HepG2 (cell line): ENCODE data around the gene SLCO3A1. TPM values are rescaled to one million over a fixed set of nuclear protein-coding genes. Genes with fewer than 3 reads are reported as not detected.

Source experiments
- ATAC-seq: fragments of 200-7000 bp; cut with Tn5 transposase; 3 replicates; pipeline ENCODE4 v1.9.1; 2020; ENCODE audit warnings: mild to moderate bottlenecking, moderate library complexity
- BruUV-seq: library from RNA; stranded (reverse); fragments of 400-500 nt; replicated peaks from 2 replicates; lab custom pipeline; 2021; lab: Mats Ljungman, UMichigan
- CTCF ChIA-PET: fragments of 300-600 bp; formaldehyde crosslinking; extraction: SDS; loops from one replicate; lab custom pipeline; 2021; ENCODE audit warnings: low total read pairs, inconsistent platforms, low intra/inter-chr PET ratio; lab: Yijun Ruan, JAX
- POLR2A ChIA-PET: fragments of 350-600 bp; sonication (Branson Sonifier 250); formaldehyde crosslinking; loops from one replicate; lab custom pipeline; 2020; ENCODE audit warnings: antibody characterized with exemption, inconsistent platforms; lab: Yijun Ruan, JAX
- DNase-seq: peaks from one replicate; pipeline ENCODE4 v3.0.0-alpha.2; 2015; ENCODE audit warnings: low spot score
- FAIRE-seq: peaks from 3 replicates; lab custom pipeline; 2011; peaks lifted over from hg19 to GRCh38; lab: Jason Lieb, UNC
- H2AFZ ChIP-seq: one replicate; pipeline ENCODE4 v1.6.1; 2011; ENCODE audit warnings: low read length, inconsistent platforms
- H3K27ac ChIP-seq: fragments of 300-600 bp; 3 replicates; pipeline ENCODE4 v1.8.0; 2011; ENCODE audit warnings: mixed run types, mild to moderate bottlenecking, mixed read lengths, low read length, inconsistent platforms; ENCODE audit not compliant: insufficient read depth; ENCODE audit errors: extremely low read length
- H3K27me3 ChIP-seq, 2 experiments: fragments of 200-600 bp in 1 of 2; 2 replicates in 1 of 2; 3 replicates in 1 of 2; pipeline versions ENCODE4 v1.6.0 to v1.8.0; 2011; ENCODE audit warnings: low read length in 2 of 2, mild to moderate bottlenecking in 2 of 2, moderate library complexity in 2 of 2, inconsistent platforms in 1 of 2; ENCODE audit not compliant: insufficient read depth in 2 of 2, control insufficient read depth in 1 of 2
- H3K36me3 ChIP-seq, 2 experiments: fragments of 200-600 bp in 1 of 2; replicated peaks in 1 of 2; 2 replicates in 1 of 2; 3 replicates in 1 of 2; pipeline versions ENCODE4 v1.5.1 to v1.8.0; 2011; ENCODE audit warnings: low read length in 2 of 2, inconsistent platforms in 1 of 2; ENCODE audit not compliant: insufficient read depth in 2 of 2, control insufficient read depth in 1 of 2
- H3K4me1 ChIP-seq: 2 replicates; pipeline ENCODE4 v1.5.1; 2012; ENCODE audit warnings: low read length, inconsistent platforms; ENCODE audit not compliant: insufficient read depth
- H3K4me2 ChIP-seq: 2 replicates; pipeline ENCODE4 v1.6.0; 2011; ENCODE audit warnings: low read depth, low read length, inconsistent platforms
- H3K4me3 ChIP-seq, 3 experiments: fragments of 200-600 bp in 1 of 3; sonication (generic), shearing (Covaris generic) in 1 of 3; replicated peaks in 1 of 3; 2 replicates each; pipeline ENCODE4 v1.5.1; 2011 to 2016; ENCODE audit warnings: low read length in 3 of 3, inconsistent platforms in 2 of 3, low read depth in 2 of 3, mild to moderate bottlenecking in 2 of 3, control low read depth in 1 of 3, mixed read lengths in 1 of 3; ENCODE audit not compliant: insufficient read depth in 1 of 3
- H3K79me2 ChIP-seq: one replicate; pipeline ENCODE4 v1.6.1; 2011; ENCODE audit warnings: low read length, inconsistent platforms; ENCODE audit not compliant: insufficient read depth
- H3K9ac ChIP-seq: 2 replicates; pipeline ENCODE4 v1.6.0; 2011; ENCODE audit warnings: mild to moderate bottlenecking, low read depth, low read length, inconsistent platforms; ENCODE audit not compliant: insufficient read depth
- H3K9me3 ChIP-seq: 2 replicates; pipeline ENCODE4 v1.5.1; 2012; ENCODE audit warnings: mild to moderate bottlenecking, low read length
- H4K20me1 ChIP-seq: 2 replicates; pipeline ENCODE4 v1.6.0; 2011; ENCODE audit warnings: inconsistent platforms, mild to moderate bottlenecking, low read length, moderate library complexity; ENCODE audit not compliant: insufficient read depth
- ARHGAP35 ChIP-seq: sonication (generic); formaldehyde crosslinking; IDR thresholded peaks from 2 replicates; pipeline ENCODE4 v1.9.0; 2022; ENCODE audit warnings: mild to moderate bottlenecking, inconsistent platforms, moderate library complexity, missing genetic modification reagents, borderline replicate concordance
- ARNTL ChIP-seq: sonication (generic); formaldehyde crosslinking; IDR thresholded peaks from 2 replicates; pipeline ENCODE4 v1.4.0; 2020; ENCODE audit warnings: mild to moderate bottlenecking, missing genetic modification reagents
- CEBPG ChIP-seq: IDR thresholded peaks from 2 replicates; pipeline ENCODE4 v1.6.1; 2016
- HNRNPL ChIP-seq: fragments of 200-400 bp; formaldehyde crosslinking; IDR thresholded peaks from 2 replicates; pipeline ENCODE4 v1.6.1; 2017; ENCODE audit warnings: mild to moderate bottlenecking, low read depth, low read length
- KLF6 ChIP-seq: IDR thresholded peaks from 2 replicates; pipeline ENCODE4 v1.8.0; 2016; ENCODE audit warnings: missing biosample characterization, missing genetic modification reagents
- SIX4 ChIP-seq: sonication (generic); formaldehyde crosslinking; IDR thresholded peaks from 2 replicates; pipeline ENCODE4 v1.4.0; 2020; ENCODE audit warnings: missing genetic modification reagents
- SNAI1 ChIP-seq: sonication (generic); formaldehyde crosslinking; IDR thresholded peaks from 2 replicates; pipeline ENCODE4 v1.5.0; 2020; ENCODE audit warnings: mild to moderate bottlenecking, missing genetic modification reagents, borderline replicate concordance
- ZBTB20 ChIP-seq: sonication (generic); formaldehyde crosslinking; IDR thresholded peaks from 2 replicates; pipeline ENCODE4 v1.8.1; 2023; ENCODE audit warnings: missing genetic modification reagents, low read depth, mild to moderate bottlenecking, borderline replicate concordance
- ZNF644 ChIP-seq: IDR thresholded peaks from 2 replicates; pipeline ENCODE4 v1.6.1; 2016; ENCODE audit warnings: low read depth
- ZNF674 ChIP-seq: sonication (generic); formaldehyde crosslinking; IDR thresholded peaks from 2 replicates; pipeline ENCODE4 v1.5.0; 2020; ENCODE audit warnings: low read depth, mild to moderate bottlenecking, missing genetic modification reagents
- WGBS: methylation state at CpG from one replicate; pipeline ENCODE4 v1.1.6; 2017; ENCODE audit warnings: low lambda C conversion rate; 5-methylcytosine and 5-hydroxymethylcytosine counted together
- in situ Hi-C: cut with HindIII; loops from 2 replicates; pipeline ENCODE4 v1.10.0; 2017; ENCODE audit warnings: low pct_unique_long_range_greater_than_20kb; ENCODE audit not compliant: extremely low pct_ligation_motif_present
- intact Hi-C: fragments of 100-400 bp; cut with micrococcal nuclease; formaldehyde crosslinking; loops from one replicate; pipeline ENCODE4 v1.10.0; 2022; ENCODE audit not compliant: unreplicated experiment
- polyA plus RNA-seq, 8 experiments: library from polyadenylated mRNA; depleted of rRNA in 3 of 8; stranded (reverse) in 7 of 8; unstranded in 1 of 8; fragments of >200 nt; fragmentation: Illumina TruSeq in 4 of 8; extraction: Trizol in 4 of 8; gene quantifications; 2 replicates each; pipeline versions ENCODE4 v1.2.1 to v1.2.3, GENCODE V29; 2011 to 2016; ENCODE audit warnings: low read depth in 4 of 8, missing spikeins in 1 of 8, mixed read lengths in 1 of 8; ENCODE audit not compliant: insufficient read depth in 1 of 8
- total RNA-seq, 5 experiments: library from RNA; depleted of rRNA; stranded (reverse); fragments of >200 nt; fragmentation: Illumina TruSeq; extraction: Trizol; gene quantifications; 2 replicates each; pipeline ENCODE4 v1.2.3, GENCODE V29; 2016; ENCODE audit warnings: low read depth in 1 of 5
- TF ChIP-seq, protein P1 (sequence below): sonication (generic); formaldehyde crosslinking; IDR thresholded peaks from 2 replicates; pipeline ENCODE4 v1.9.0; 2022; ENCODE audit warnings: low read depth, missing genetic modification reagents
- TF ChIP-seq, protein P2 (sequence below): sonication (generic); formaldehyde crosslinking; IDR thresholded peaks from 2 replicates; pipeline ENCODE4 v1.9.0; 2021; ENCODE audit warnings: missing genetic modification reagents, borderline replicate concordance
- TF ChIP-seq, protein P3 (sequence below): sonication (generic); formaldehyde crosslinking; IDR thresholded peaks from 2 replicates; pipeline ENCODE4 v1.4.0; 2020; ENCODE audit warnings: missing genetic modification reagents

SLCO3A1 gene
- total and polyA plus RNA-seq, 2 of the 13 experiments (the other 11 are each of a cell fraction or from before 2014, with no cell fraction given) = 0.02 TPM; not detected in 1

DNA sequence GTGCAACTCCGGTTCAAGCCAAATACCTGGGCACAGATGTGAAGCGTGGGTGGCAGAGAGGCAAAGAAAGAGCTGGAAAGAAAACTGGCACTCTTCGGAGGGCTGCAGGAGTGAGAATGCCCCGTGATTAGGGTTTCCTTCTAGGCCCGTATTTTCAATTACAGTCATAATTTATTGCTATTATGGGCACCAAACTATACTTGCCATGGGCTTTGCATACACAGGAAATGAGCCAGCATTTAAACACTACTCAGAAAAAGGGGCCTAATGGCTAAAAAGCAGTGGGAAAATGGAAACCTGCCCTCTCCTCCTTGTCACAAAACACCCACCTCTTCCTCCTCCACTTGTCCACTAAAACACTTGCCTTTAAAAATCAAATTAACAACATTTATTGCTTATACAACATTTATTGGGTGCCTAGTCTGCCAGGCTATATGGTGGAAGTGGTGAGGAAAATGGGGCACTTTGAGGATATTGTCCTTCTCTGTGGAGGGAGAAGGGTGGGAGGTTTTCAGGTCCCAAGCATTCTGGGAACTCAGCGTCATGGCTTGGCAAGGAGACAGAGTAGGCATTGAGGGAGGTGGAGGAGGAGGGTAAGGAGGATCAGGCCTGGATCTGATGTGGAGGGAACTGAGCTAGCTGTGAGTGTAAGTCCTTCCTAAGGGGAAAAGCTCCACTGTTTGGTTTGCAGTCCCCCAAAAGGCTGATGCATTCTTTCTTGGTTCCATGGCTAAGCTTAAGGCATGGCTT, 160.9 kb downstream of the SLCO3A1 start:
- H3K36me3 ChIP-seq = no peaks in the 10 kb centered on the region
- H3K9ac ChIP-seq = no peak overlapping the region
- no TSS peak for BruUV-seq
- CTCF ChIA-PET = no interaction called here
- FAIRE-seq (no peak), ATAC-seq (no peak), DNase-seq (no peak)
- intact Hi-C loops (no loop called here), in situ Hi-C loops (no loop called here)
- no peaks in the 10 kb centered on the region for H4K20me1 ChIP-seq
- H3K4me3 ChIP-seq = no peak overlapping the region
- 9% methylated on average over 6 of the region's 6 CpGs for whole genome bisulfite sequencing
- POLR2A ChIA-PET = no interaction called here
- TF ChIP-seq ZBTB20 (CRISPR knock-in tag) (no peak), CEBPG (CRISPR knock-in tag) (no peak), HNRNPL (no peak), ARHGAP35 (CRISPR knock-in tag) (no peak), ZNF644 (CRISPR knock-in tag) (no peak), KLF6 (CRISPR knock-in tag) (no peak), SIX4 (CRISPR knock-in tag) (no peak), ZNF674 (CRISPR knock-in tag) (no peak), SNAI1 (CRISPR knock-in tag) (no peak), ARNTL (CRISPR knock-in tag) (no peak)
- TF ChIP-seq, protein P1, sequence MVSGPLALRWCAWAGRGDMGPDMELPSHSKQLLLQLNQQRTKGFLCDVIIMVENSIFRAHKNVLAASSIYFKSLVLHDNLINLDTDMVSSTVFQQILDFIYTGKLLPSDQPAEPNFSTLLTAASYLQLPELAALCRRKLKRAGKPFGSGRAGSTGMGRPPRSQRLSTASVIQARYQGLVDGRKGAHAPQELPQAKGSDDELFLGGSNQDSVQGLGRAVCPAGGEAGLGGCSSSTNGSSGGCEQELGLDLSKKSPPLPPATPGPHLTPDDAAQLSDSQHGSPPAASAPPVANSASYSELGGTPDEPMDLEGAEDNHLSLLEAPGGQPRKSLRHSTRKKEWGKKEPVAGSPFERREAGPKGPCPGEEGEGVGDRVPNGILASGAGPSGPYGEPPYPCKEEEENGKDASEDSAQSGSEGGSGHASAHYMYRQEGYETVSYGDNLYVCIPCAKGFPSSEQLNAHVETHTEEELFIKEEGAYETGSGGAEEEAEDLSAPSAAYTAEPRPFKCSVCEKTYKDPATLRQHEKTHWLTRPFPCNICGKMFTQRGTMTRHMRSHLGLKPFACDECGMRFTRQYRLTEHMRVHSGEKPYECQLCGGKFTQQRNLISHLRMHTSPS = no peak
- TF ChIP-seq, protein P2, sequence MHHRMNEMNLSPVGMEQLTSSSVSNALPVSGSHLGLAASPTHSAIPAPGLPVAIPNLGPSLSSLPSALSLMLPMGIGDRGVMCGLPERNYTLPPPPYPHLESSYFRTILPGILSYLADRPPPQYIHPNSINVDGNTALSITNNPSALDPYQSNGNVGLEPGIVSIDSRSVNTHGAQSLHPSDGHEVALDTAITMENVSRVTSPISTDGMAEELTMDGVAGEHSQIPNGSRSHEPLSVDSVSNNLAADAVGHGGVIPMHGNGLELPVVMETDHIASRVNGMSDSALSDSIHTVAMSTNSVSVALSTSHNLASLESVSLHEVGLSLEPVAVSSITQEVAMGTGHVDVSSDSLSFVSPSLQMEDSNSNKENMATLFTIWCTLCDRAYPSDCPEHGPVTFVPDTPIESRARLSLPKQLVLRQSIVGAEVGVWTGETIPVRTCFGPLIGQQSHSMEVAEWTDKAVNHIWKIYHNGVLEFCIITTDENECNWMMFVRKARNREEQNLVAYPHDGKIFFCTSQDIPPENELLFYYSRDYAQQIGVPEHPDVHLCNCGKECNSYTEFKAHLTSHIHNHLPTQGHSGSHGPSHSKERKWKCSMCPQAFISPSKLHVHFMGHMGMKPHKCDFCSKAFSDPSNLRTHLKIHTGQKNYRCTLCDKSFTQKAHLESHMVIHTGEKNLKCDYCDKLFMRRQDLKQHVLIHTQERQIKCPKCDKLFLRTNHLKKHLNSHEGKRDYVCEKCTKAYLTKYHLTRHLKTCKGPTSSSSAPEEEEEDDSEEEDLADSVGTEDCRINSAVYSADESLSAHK = no peak
- TF ChIP-seq, protein P3, sequence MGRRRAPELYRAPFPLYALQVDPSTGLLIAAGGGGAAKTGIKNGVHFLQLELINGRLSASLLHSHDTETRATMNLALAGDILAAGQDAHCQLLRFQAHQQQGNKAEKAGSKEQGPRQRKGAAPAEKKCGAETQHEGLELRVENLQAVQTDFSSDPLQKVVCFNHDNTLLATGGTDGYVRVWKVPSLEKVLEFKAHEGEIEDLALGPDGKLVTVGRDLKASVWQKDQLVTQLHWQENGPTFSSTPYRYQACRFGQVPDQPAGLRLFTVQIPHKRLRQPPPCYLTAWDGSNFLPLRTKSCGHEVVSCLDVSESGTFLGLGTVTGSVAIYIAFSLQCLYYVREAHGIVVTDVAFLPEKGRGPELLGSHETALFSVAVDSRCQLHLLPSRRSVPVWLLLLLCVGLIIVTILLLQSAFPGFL (CRISPR knock-in tag) = no peak
- no peaks in the 10 kb centered on the region for H3K4me1 ChIP-seq
- H3K79me2 ChIP-seq = no peaks in the 10 kb centered on the region
- H3K27me3 ChIP-seq = 0 out of 5 replicates have a peak, but pooled peaks cover 0 to 16% of the 10 kb centered on the region in 2 experiments
- no peak overlapping the region for H3K27ac ChIP-seq
- no peaks in the 10 kb centered on the region for H3K9me3 ChIP-seq
- H3K4me2 ChIP-seq = no peak overlapping the region
- H2AFZ ChIP-seq = no peak overlapping the region
